RWPE2 (cell line): ENCODE results near the gene OR5T3.

ENCODE experiments used
- ATAC-seq: fragments of 200-7000 bp; cut with Tn5 transposase; 3 replicates; pipeline ENCODE4 v1.9.1; 2021; ENCODE audit warnings: low read depth
- DNase-seq: peaks from one replicate; pipeline ENCODE4 v3.0.0-alpha.2; 2020; ENCODE audit warnings: low spot score
- H3K27ac ChIP-seq: fragments of 450-650 bp; 2 replicates; pipeline ENCODE4 v1.5.1; 2017; ENCODE audit warnings: mild to moderate bottlenecking; ENCODE audit not compliant: poor library complexity, severe bottlenecking
- H3K27me3 ChIP-seq: fragments of 250-450 bp; sonication (Bioruptor Pico); 2 replicates; pipeline ENCODE4 v1.5.1; 2021; ENCODE audit warnings: mild to moderate bottlenecking, moderate library complexity; ENCODE audit not compliant: insufficient read depth, poor library complexity, severe bottlenecking
- H3K36me3 ChIP-seq: fragments of 250-450 bp; sonication (Bioruptor Pico); 2 replicates; pipeline ENCODE4 v1.5.1; 2020; ENCODE audit warnings: low read depth, mild to moderate bottlenecking, moderate library complexity
- H3K4me1 ChIP-seq: fragments of 250-450 bp; sonication (Bioruptor Pico); 2 replicates; pipeline ENCODE4 v1.5.1; 2021; ENCODE audit warnings: mild to moderate bottlenecking, moderate library complexity; ENCODE audit not compliant: insufficient read depth, poor library complexity, severe bottlenecking
- H3K4me3 ChIP-seq: fragments of 250-450 bp; sonication (Bioruptor Pico); 2 replicates; pipeline ENCODE4 v1.5.1; 2021; ENCODE audit warnings: mild to moderate bottlenecking, moderate library complexity; ENCODE audit not compliant: severe bottlenecking
- H3K9me3 ChIP-seq: fragments of 250-450 bp; sonication (Bioruptor Pico); 2 replicates; pipeline ENCODE4 v1.5.1; 2021; ENCODE audit warnings: mild to moderate bottlenecking, moderate library complexity; ENCODE audit not compliant: severe bottlenecking
- CTCF ChIP-seq: fragments of 450-650 bp; IDR thresholded peaks from one replicate; pipeline ENCODE4 v1.5.1; 2017; ENCODE audit warnings: mild to moderate bottlenecking, moderate library complexity; ENCODE audit not compliant: poor library complexity, severe bottlenecking

OR5T3 gene

DNA sequence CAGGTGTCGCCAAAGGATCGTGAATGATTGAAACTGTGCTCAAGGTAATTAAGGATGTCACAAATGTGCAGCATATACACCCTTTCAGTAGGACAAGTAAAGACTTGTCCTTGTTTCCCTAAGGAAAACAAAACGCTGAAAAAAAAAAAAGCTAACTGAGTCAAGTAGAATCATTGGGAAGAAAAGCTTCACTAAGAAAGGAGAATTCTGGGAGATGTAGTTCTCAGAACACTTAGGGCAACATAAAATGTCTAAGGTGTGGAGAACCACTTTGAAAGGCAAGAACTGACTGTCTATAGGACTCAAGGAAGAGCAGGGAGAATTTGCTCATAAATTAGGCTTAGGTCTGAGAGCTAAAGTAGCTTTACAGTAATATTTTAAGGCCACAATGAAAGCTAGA lies 19.0 kb downstream of the OR5T3 start:
- no peak for DNase-seq
- ATAC-seq = no peak
- Histone ChIP-seq H3K36me3 (no peaks in the 10 kb centered on the region), H3K4me1 (no peaks in the 10 kb centered on the region), H3K9me3 (peaks cover 4% of the 10 kb centered on the region), H3K4me3 (no peak overlapping the region), H3K27me3 (no peaks in the 10 kb centered on the region), H3K27ac (no peak overlapping the region)
- no peak for TF ChIP-seq CTCF

GRCh38 chr11:56273854-56274253 lies 21.8 kb downstream of the OR5T3 start, which contains the start of gene OR5T1:
Gene OR5T1, plus strand, starts transcription at chr11:56274154. Its CDS starts 1,485 bp downstream, at chr11:56275639.
- DNase-seq (no peak), ATAC-seq (no peak)
- Histone ChIP-seq H3K27me3 (no peaks in the 10 kb centered on the region), H3K36me3 (no peaks in the 10 kb centered on the region), H3K9me3 (peaks cover 4% of the 10 kb centered on the region), H3K27ac (no peak within 1 kb of the TSS), H3K4me1 (no peaks in the 10 kb centered on the region), H3K4me3 (no peak within 1 kb of the TSS)
- no peak for TF ChIP-seq CTCF

- no peaks in the 10 kb centered on the region for H3K9me3 ChIP-seq
- no peak for TF ChIP-seq CTCF
- no peak within 1 kb of the TSS for H3K27ac ChIP-seq
- no peak for DNase-seq
- no peak within 1 kb of the TSS for H3K4me3 ChIP-seq
- H3K36me3 ChIP-seq = no peaks in the 10 kb centered on the region
- ATAC-seq = no peak
- no peaks in the 10 kb centered on the region for H3K27me3 ChIP-seq
- H3K4me1 ChIP-seq = no peaks in the 10 kb centered on the region
Measured at GRCh38 chr11:56292154-56292553, 40.1 kb downstream of the OR5T3 start, which contains the start of gene OR8H1. Gene OR8H1, minus strand, starts transcription at chr11:56292254. Its CDS starts 1,192 bp downstream, at chr11:56291062.

- TF ChIP-seq CTCF = no peak
- H3K36me3 ChIP-seq = no peaks in the 10 kb centered on the region
- no peaks in the 10 kb centered on the region for H3K27me3 ChIP-seq
- no peaks in the 10 kb centered on the region for H3K4me1 ChIP-seq
- H3K4me3 ChIP-seq = no peak overlapping the region
- DNase-seq (no peak), ATAC-seq (no peak)
- no peaks in the 10 kb centered on the region for H3K9me3 ChIP-seq
- H3K27ac ChIP-seq = no peak overlapping the region
Measured at GRCh38 chr11:56296898-56297297, 44.8 kb downstream of the OR5T3 start.
